HCT116 (cell line): ENCODE data around the gene SLC44A4. TPM values are rescaled to one million over a fixed set of nuclear protein-coding genes. Genes with fewer than 3 reads are reported as not detected.

Experiments used
- ATAC-seq: fragments of 200-7000 bp; cut with Tn5 transposase; 2 replicates; pipeline ENCODE4 v1.9.1; 2020; ENCODE audit warnings: mild to moderate bottlenecking, moderate library complexity
- BruUV-seq: library from RNA; stranded (reverse); fragments of 400-500 nt; replicated peaks from 2 replicates; lab custom pipeline; 2021; lab: Mats Ljungman, UMichigan
- CTCF ChIA-PET: fragments of 300-600 bp; sonication (Branson Sonifier 250); formaldehyde crosslinking; loops from one replicate; lab custom pipeline; 2021; ENCODE audit warnings: antibody characterized with exemption; lab: Charles Lee
- POLR2A ChIA-PET: fragments of 300-600, 350-600 bp; sonication (Branson Sonifier 250); formaldehyde crosslinking; loops from one replicate; lab custom pipeline; 2021; ENCODE audit warnings: antibody characterized with exemption; lab: Charles Lee
- RAD21 ChIA-PET, 2 experiments: fragments of 300-600 bp; sonication (Branson Sonifier 250); formaldehyde crosslinking; loops; one replicate each; lab custom pipeline; 2023; ENCODE audit warnings: low total read pairs in 2 of 2; ENCODE audit not compliant: uncharacterized antibody in 2 of 2, unreplicated experiment in 2 of 2, low non-redundant PET in 1 of 2; lab: Charles Lee
- DNase-seq: peaks from one replicate; pipeline ENCODE4 v3.0.0-alpha.2; 2010; ENCODE audit warnings: low read depth, low spot score
- H2AFZ ChIP-seq: fragments of 200-600 bp; shearing (Covaris generic), sonication (generic); 2 replicates; pipeline ENCODE4 v1.6.1; 2017; ENCODE audit warnings: low read depth, mixed run types, mixed read lengths, antibody characterized with exemption, low read length; ENCODE audit not compliant: poor library complexity, severe bottlenecking
- H3K27ac ChIP-seq: 2 replicates; pipeline ENCODE4 v1.5.1; 2012; ENCODE audit warnings: low read depth, low read length
- H3K27me3 ChIP-seq: fragments of 200-600 bp; sonication (generic); 2 replicates; pipeline ENCODE4 v1.6.1; 2016; ENCODE audit warnings: mixed run types, low read length, mixed read lengths; ENCODE audit not compliant: insufficient read depth
- H3K36me3 ChIP-seq, 2 experiments: fragments of 200-500 bp in 1 of 2; fragments of 200-600 bp in 1 of 2; sonication (Bioruptor generic) in 1 of 2; sonication (generic) in 1 of 2; 2 replicates each; pipeline versions ENCODE4 v1.5.1 to v1.6.1; 2014 to 2016; ENCODE audit warnings: low read length in 2 of 2, inconsistent platforms in 1 of 2, mixed read lengths in 1 of 2, mixed run types in 1 of 2; ENCODE audit not compliant: insufficient read depth in 2 of 2, control insufficient read depth in 1 of 2
- H3K4me1 ChIP-seq, 2 experiments: fragments of 200-600 bp in 1 of 2; sonication (generic) in 1 of 2; 2 replicates each; pipeline versions ENCODE4 v1.5.1 to v1.6.1; 2012 to 2017; ENCODE audit warnings: low read length in 2 of 2, inconsistent platforms in 1 of 2, mild to moderate bottlenecking in 1 of 2, mixed read lengths in 1 of 2, mixed run types in 1 of 2, moderate library complexity in 1 of 2; ENCODE audit not compliant: insufficient read depth in 2 of 2, control insufficient read depth in 1 of 2
- H3K4me2 ChIP-seq: fragments of 200-600 bp; sonication (generic); 2 replicates; pipeline ENCODE4 v1.6.1; 2017; ENCODE audit warnings: mixed run types, low read length, mixed read lengths
- H3K4me3 ChIP-seq, 2 experiments: fragments of 200-600 bp in 1 of 2; sonication (generic) in 1 of 2; replicated peaks in 1 of 2; 2 replicates each; pipeline ENCODE4 v1.5.1; 2011 to 2016; ENCODE audit warnings: low read length in 2 of 2, control low read depth in 1 of 2, low read depth in 1 of 2, mild to moderate bottlenecking in 1 of 2, mixed read lengths in 1 of 2, mixed run types in 1 of 2
- H3K79me2 ChIP-seq: fragments of 200-600 bp; sonication (generic); 2 replicates; pipeline ENCODE4 v1.6.1; 2017; ENCODE audit warnings: mild to moderate bottlenecking, mixed run types, low read length, moderate library complexity, mixed read lengths; ENCODE audit not compliant: insufficient read depth
- H3K9ac ChIP-seq: fragments of 200-600 bp; sonication (generic); 2 replicates; pipeline ENCODE4 v1.6.1; 2016; ENCODE audit warnings: low read length, mixed read lengths
- H3K9me2 ChIP-seq: fragments of 200-600 bp; sonication (generic), shearing (Covaris generic); 2 replicates; pipeline ENCODE4 v1.6.1; 2017; ENCODE audit warnings: mixed run types, mild to moderate bottlenecking, moderate library complexity; ENCODE audit not compliant: insufficient read depth
- H3K9me3 ChIP-seq, 2 experiments: fragments of 200-500 bp in 1 of 2; fragments of 200-600 bp in 1 of 2; sonication (Bioruptor generic) in 1 of 2; sonication (generic) in 1 of 2; 2 replicates each; pipeline ENCODE4 v1.6.1; 2014 to 2017; ENCODE audit warnings: low read length in 2 of 2, mixed read lengths in 2 of 2, inconsistent platforms in 1 of 2, low read depth in 1 of 2, mild to moderate bottlenecking in 1 of 2, mixed run types in 1 of 2, moderate library complexity in 1 of 2; ENCODE audit not compliant: control insufficient read depth in 1 of 2, insufficient read depth in 1 of 2
- H4K20me1 ChIP-seq: fragments of 200-600 bp; sonication (generic), shearing (Covaris generic); 2 replicates; pipeline ENCODE4 v1.6.1; 2017; ENCODE audit warnings: mixed run types, mild to moderate bottlenecking, moderate library complexity; ENCODE audit not compliant: insufficient read depth
- CBX3 ChIP-seq: IDR thresholded peaks from 2 replicates; pipeline ENCODE4 v1.6.1; 2012; ENCODE audit warnings: low read depth
- EZH2 ChIP-seq: fragments of 200-600 bp; sonication (generic); IDR thresholded peaks from 2 replicates; pipeline ENCODE4 v1.6.1; 2017; ENCODE audit warnings: antibody characterized with exemption, mixed run types
- EZH2phosphoT487 ChIP-seq: fragments of 200-600 bp; IDR thresholded peaks from 2 replicates; pipeline ENCODE4 v1.6.1; 2018; ENCODE audit warnings: antibody characterized with exemption, borderline replicate concordance
- FOSL1 ChIP-seq: IDR thresholded peaks from 2 replicates; pipeline ENCODE4 v1.6.1; 2012; ENCODE audit warnings: low read depth
- JUND ChIP-seq: IDR thresholded peaks from 2 replicates; pipeline ENCODE4 v1.6.1; 2012
- POLR2AphosphoS5 ChIP-seq: IDR thresholded peaks from 2 replicates; pipeline ENCODE4 v1.6.1; 2011; ENCODE audit warnings: mild to moderate bottlenecking, low read depth, low read length, moderate library complexity
- SP1 ChIP-seq: IDR thresholded peaks from 2 replicates; pipeline ENCODE4 v1.6.1; 2012; ENCODE audit warnings: low read depth
- SRF ChIP-seq: IDR thresholded peaks from 2 replicates; pipeline ENCODE4 v1.6.1; 2012; ENCODE audit warnings: low read depth
- YY1 ChIP-seq: IDR thresholded peaks from 2 replicates; pipeline ENCODE4 v1.6.1; 2011; ENCODE audit warnings: low read length, low read depth, moderate library complexity, mild to moderate bottlenecking; ENCODE audit not compliant: insufficient replicate concordance; ENCODE audit errors: extremely low read depth
- ZFX ChIP-seq: fragments of 450-650 bp; IDR thresholded peaks from 2 replicates; pipeline ENCODE4 v1.6.1; 2017
- ZNF274 ChIP-seq: fragments of 200-500 bp; sonication (Bioruptor generic); IDR thresholded peaks from 2 replicates; pipeline ENCODE4 v1.6.1; 2014; ENCODE audit warnings: mild to moderate bottlenecking, low read depth, low read length, inconsistent platforms
- intact Hi-C: fragments of 100-400 bp; cut with micrococcal nuclease; formaldehyde crosslinking; loops from 2 replicates; pipeline ENCODE4 v1.10.0; 2022
- total RNA-seq: library from RNA; stranded (reverse); gene quantifications from one replicate; pipeline ENCODE4 v1.2.1, GENCODE V29; 2021; ENCODE audit not compliant: unreplicated experiment
- TF ChIP-seq, protein P1 (sequence below), 3 experiments: fragments of 200-600 bp in 1 of 3; sonication (generic) in 1 of 3; IDR thresholded peaks in 2 of 3; conservative IDR thresholded peaks in 1 of 3; 2 replicates each; pipeline ENCODE4 v1.5.1; 2012 to 2017; ENCODE audit warnings: low read depth in 2 of 3, low read length in 2 of 3, antibody characterized with exemption in 1 of 3, borderline replicate concordance in 1 of 3, control low read depth in 1 of 3, mild to moderate bottlenecking in 1 of 3, mixed read lengths in 1 of 3, mixed run types in 1 of 3, moderate library complexity in 1 of 3; ENCODE audit not compliant: insufficient read depth in 1 of 3
- TF ChIP-seq, protein P2 (sequence below): IDR thresholded peaks from 2 replicates; pipeline ENCODE4 v1.6.1; 2012; ENCODE audit warnings: low read depth
- TF ChIP-seq, protein P3 (sequence below): IDR thresholded peaks from 2 replicates; pipeline ENCODE4 v1.6.1; 2011; ENCODE audit warnings: mild to moderate bottlenecking, low read length, moderate library complexity; ENCODE audit not compliant: insufficient replicate concordance; ENCODE audit errors: extremely low read depth

The SLC44A4 gene
- total RNA-seq, 1 experiment from 2014 or later, result 0.74 TPM

DNA sequence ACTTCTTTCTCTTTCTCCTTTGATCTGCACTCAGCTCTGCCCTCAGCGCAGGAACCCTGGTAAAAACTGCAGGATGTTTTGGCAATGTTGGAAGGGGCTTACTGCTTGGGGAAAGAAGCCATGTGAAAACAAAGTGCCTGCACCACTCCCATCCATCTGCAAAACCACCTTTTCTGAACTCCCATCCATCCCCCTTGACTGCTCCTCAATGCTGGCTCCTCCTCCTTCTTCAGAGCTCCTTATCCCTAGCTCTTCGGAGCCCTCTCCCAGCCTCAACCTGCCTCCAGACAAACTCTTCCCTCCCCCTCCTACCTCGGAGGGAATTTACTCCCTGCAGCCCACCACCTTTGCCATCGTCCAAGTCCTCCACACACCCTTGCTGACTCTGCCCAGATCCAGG, 27.3 kb upstream of the SLC44A4 start:
- ChIA-PET CTCF (no interaction called here), RAD21 (no interaction called here), POLR2A (interaction anchor here (0.8 kb wide), 1 partner anchor 46 kb away, joined by 3 read pairs; no protein-coding TSS in a partner anchor)
- H3K79me2 ChIP-seq, result no peaks in the 10 kb centered on the region
- DNase-seq (no peak), ATAC-seq (no peak)
- H3K9me3 ChIP-seq, result no peaks in the 10 kb centered on the region
- no peaks in the 10 kb centered on the region for H3K27me3 ChIP-seq
- no TSS peak for BruUV-seq
- H4K20me1 ChIP-seq, result no peaks in the 10 kb centered on the region
- no peak overlapping the region for H2AFZ ChIP-seq
- H3K27ac ChIP-seq, result no peak overlapping the region
- TF ChIP-seq, protein P1, sequence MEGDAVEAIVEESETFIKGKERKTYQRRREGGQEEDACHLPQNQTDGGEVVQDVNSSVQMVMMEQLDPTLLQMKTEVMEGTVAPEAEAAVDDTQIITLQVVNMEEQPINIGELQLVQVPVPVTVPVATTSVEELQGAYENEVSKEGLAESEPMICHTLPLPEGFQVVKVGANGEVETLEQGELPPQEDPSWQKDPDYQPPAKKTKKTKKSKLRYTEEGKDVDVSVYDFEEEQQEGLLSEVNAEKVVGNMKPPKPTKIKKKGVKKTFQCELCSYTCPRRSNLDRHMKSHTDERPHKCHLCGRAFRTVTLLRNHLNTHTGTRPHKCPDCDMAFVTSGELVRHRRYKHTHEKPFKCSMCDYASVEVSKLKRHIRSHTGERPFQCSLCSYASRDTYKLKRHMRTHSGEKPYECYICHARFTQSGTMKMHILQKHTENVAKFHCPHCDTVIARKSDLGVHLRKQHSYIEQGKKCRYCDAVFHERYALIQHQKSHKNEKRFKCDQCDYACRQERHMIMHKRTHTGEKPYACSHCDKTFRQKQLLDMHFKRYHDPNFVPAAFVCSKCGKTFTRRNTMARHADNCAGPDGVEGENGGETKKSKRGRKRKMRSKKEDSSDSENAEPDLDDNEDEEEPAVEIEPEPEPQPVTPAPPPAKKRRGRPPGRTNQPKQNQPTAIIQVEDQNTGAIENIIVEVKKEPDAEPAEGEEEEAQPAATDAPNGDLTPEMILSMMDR (IDR thresholded peaks at IDR 0.05 in 2 of 3, conservative IDR thresholded peaks at IDR 0.05 in 1 of 3; ENCODE audit: borderline replicate concordance in 1 of 3, insufficient read depth in 1 of 3, low read depth in 2 of 3, low read length in 2 of 3), result no peak
- TF ChIP-seq, protein P2, sequence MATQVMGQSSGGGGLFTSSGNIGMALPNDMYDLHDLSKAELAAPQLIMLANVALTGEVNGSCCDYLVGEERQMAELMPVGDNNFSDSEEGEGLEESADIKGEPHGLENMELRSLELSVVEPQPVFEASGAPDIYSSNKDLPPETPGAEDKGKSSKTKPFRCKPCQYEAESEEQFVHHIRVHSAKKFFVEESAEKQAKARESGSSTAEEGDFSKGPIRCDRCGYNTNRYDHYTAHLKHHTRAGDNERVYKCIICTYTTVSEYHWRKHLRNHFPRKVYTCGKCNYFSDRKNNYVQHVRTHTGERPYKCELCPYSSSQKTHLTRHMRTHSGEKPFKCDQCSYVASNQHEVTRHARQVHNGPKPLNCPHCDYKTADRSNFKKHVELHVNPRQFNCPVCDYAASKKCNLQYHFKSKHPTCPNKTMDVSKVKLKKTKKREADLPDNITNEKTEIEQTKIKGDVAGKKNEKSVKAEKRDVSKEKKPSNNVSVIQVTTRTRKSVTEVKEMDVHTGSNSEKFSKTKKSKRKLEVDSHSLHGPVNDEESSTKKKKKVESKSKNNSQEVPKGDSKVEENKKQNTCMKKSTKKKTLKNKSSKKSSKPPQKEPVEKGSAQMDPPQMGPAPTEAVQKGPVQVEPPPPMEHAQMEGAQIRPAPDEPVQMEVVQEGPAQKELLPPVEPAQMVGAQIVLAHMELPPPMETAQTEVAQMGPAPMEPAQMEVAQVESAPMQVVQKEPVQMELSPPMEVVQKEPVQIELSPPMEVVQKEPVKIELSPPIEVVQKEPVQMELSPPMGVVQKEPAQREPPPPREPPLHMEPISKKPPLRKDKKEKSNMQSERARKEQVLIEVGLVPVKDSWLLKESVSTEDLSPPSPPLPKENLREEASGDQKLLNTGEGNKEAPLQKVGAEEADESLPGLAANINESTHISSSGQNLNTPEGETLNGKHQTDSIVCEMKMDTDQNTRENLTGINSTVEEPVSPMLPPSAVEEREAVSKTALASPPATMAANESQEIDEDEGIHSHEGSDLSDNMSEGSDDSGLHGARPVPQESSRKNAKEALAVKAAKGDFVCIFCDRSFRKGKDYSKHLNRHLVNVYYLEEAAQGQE, result no peak
- no peak for TF ChIP-seq JUND
- TF ChIP-seq EZH2phosphoT487, result no peak
- no peak for TF ChIP-seq ZNF274
- TF ChIP-seq CBX3, result no peak
- no peak for TF ChIP-seq ZFX
- TF ChIP-seq POLR2AphosphoS5, result no peak
- no peak for TF ChIP-seq YY1
- no peak for TF ChIP-seq SP1
- no peak for TF ChIP-seq EZH2
- no peak for TF ChIP-seq SRF
- TF ChIP-seq, protein P3, sequence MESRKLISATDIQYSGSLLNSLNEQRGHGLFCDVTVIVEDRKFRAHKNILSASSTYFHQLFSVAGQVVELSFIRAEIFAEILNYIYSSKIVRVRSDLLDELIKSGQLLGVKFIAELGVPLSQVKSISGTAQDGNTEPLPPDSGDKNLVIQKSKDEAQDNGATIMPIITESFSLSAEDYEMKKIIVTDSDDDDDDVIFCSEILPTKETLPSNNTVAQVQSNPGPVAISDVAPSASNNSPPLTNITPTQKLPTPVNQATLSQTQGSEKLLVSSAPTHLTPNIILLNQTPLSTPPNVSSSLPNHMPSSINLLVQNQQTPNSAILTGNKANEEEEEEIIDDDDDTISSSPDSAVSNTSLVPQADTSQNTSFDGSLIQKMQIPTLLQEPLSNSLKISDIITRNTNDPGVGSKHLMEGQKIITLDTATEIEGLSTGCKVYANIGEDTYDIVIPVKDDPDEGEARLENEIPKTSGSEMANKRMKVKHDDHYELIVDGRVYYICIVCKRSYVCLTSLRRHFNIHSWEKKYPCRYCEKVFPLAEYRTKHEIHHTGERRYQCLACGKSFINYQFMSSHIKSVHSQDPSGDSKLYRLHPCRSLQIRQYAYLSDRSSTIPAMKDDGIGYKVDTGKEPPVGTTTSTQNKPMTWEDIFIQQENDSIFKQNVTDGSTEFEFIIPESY, result no peak
- no peak for TF ChIP-seq FOSL1
- H3K4me3 ChIP-seq, result no peak overlapping the region
- no peak overlapping the region for H3K4me2 ChIP-seq
- H3K9me2 ChIP-seq, result no peaks in the 10 kb centered on the region
- peaks cover 36 to 60% of the 10 kb centered on the region in 2 experiments for H3K4me1 ChIP-seq
- intact Hi-C loops, result no loop called here
- no peak overlapping the region for H3K9ac ChIP-seq
- no peaks in the 10 kb centered on the region for H3K36me3 ChIP-seq
